H1 (cell line): Measurements from ENCODE around the gene SPATA32. TPM values are rescaled to one million over a fixed set of nuclear protein-coding genes. Genes with fewer than 3 reads are reported as not detected.

Source experiments
- CEBPB ChIP-seq: IDR thresholded peaks from 2 replicates; pipeline ENCODE4 v1.6.1; 2012; ENCODE audit warnings: low read depth, low read length
- GABPA ChIP-seq: IDR thresholded peaks from 2 replicates; pipeline ENCODE4 v1.6.1; 2011; ENCODE audit warnings: mild to moderate bottlenecking, low read length, moderate library complexity, borderline replicate concordance; ENCODE audit not compliant: insufficient read depth
- JUN ChIP-seq: IDR thresholded peaks from 2 replicates; pipeline ENCODE4 v1.6.1; 2011; ENCODE audit warnings: low read depth, mild to moderate bottlenecking, improper control_type of control experiment, low read length
- PHF8 ChIP-seq: fragments of 200-600 bp; sonication (generic); conservative IDR thresholded peaks from 2 replicates; pipeline ENCODE4 v1.7.1; 2012; ENCODE audit warnings: low read depth, mild to moderate bottlenecking, inconsistent platforms, low read length, moderate library complexity
- POU5F1 ChIP-seq: IDR thresholded peaks from 2 replicates; pipeline ENCODE4 v1.6.1; 2011; ENCODE audit warnings: low read depth, mild to moderate bottlenecking, low read length, moderate library complexity
- RAD21 ChIP-seq, 2 experiments: IDR thresholded peaks in 1 of 2; conservative IDR thresholded peaks in 1 of 2; 2 replicates each; pipeline ENCODE4 v1.6.1; 2011; ENCODE audit warnings: low read depth in 2 of 2, low read length in 2 of 2, improper control_type of control experiment in 1 of 2, inconsistent platforms in 1 of 2, mild to moderate bottlenecking in 1 of 2, moderate library complexity in 1 of 2
- RBBP5 ChIP-seq: IDR thresholded peaks from 2 replicates; pipeline ENCODE4 v1.7.1; 2012; ENCODE audit warnings: low read depth, mild to moderate bottlenecking, inconsistent platforms, low read length, moderate library complexity, borderline replicate concordance
- SIRT6 ChIP-seq: IDR thresholded peaks from one replicate; pipeline ENCODE4 v1.7.1; 2012; ENCODE audit warnings: low read length, inconsistent platforms
- SP2 ChIP-seq: IDR thresholded peaks from 2 replicates; pipeline ENCODE4 v1.6.1; 2012; ENCODE audit warnings: mild to moderate bottlenecking, low read length, inconsistent platforms
- SRF ChIP-seq: IDR thresholded peaks from 2 replicates; pipeline ENCODE4 v1.6.1; 2011; ENCODE audit warnings: mild to moderate bottlenecking, low read depth, low read length, moderate library complexity
- TAF1 ChIP-seq: IDR thresholded peaks from 2 replicates; pipeline ENCODE4 v1.6.1; 2011; ENCODE audit warnings: mild to moderate bottlenecking, low read depth, low read length
- polyA plus RNA-seq, 7 experiments: library from polyadenylated mRNA; depleted of rRNA in 3 of 7; stranded (reverse) in 5 of 7; unstranded in 2 of 7; fragments of >200 nt in 5 of 7; fragments of 200-250 nt in 2 of 7; gene quantifications; 1 replicate in 5 of 7; 2 replicates in 1 of 7; 4 replicates in 1 of 7; pipeline versions ENCODE4 v1.2.1 to v1.2.3, GENCODE V29; 2011 to 2013; ENCODE audit warnings: missing spikeins in 2 of 7, mixed read lengths in 2 of 7
- total RNA-seq: library from RNA; stranded (reverse); fragmentation: NEBNext Ultra II Directional; extraction: Animal tissue kit (Norgen Biotek cat#: 25700); gene quantifications from 2 replicates; pipeline ENCODE4 v1.2.1, GENCODE V29; 2021

Gene SPATA32
- total and polyA plus RNA-seq, 2 of the 8 experiments (the other 6 are each of a cell fraction or from before 2014, with no cell fraction given) = 0.24 TPM; not detected in 1

DNA sequence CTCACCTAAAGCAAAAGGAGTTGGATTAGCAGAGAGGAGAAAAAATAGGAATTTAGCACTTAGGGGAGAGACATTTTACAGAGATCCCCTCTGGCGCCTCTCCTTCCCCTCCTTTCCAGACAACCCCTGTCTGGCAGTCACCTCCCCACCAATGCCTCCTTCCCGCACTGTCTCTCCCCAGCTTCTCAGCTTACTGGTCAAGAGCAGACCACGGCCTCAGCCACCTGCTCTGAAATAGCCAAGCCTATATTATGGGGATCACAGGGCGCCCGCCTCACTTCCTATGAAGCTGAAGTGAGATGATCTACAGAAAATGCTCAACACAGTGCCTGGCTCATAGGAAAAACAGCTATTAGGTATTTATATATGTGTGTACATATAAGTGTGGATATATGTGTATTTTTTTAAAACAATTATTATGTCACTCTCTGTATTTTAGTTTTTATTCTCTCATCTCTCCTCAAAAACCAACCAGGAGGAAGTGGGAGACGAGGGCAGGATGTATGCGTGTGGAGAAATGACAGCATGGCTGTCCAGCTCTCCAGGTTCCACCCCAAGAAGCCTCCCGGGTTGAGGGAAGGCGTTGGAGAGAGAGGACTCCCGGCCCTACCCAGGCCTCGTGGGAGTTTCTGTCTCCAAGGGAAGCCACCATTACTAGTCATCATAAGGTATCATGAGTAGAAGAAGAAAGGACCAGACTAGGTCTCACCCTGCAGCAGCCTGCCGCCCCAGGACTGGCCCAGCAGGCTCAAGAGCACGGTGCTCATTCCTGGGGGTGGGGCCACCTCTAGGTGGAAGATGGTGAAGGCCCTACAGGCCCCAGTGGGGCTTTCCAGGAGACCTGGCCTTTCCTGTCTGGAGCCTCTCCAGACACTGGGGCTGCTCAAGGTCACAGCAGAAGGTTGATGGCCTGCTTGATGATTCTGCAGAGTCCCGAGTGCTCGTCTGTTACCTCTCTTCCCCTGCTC is 27.7 kb upstream of the SPATA32 start (continued):
- no peak for TF ChIP-seq PHF8
- TF ChIP-seq JUN = no peak
- TF ChIP-seq GABPA = no peak
- no peak for TF ChIP-seq SP2
- TF ChIP-seq POU5F1 = no peak
- TF ChIP-seq RBBP5 = no peak
- no peak for TF ChIP-seq SIRT6
- no peak for TF ChIP-seq TAF1
- no peak for TF ChIP-seq RAD21 (IDR thresholded peaks at IDR 0.05 in 1 of 2, conservative IDR thresholded peaks at IDR 0.05 in 1 of 2; ENCODE audit: low read depth in 2 of 2, low read length in 2 of 2)
- TF ChIP-seq CEBPB = no peak
- TF ChIP-seq SRF = no peak
